GM21367 (cell line): Measurements from ENCODE around the gene STAT5B.
"Not testable (repeated sequence)": the region's sequence is repeated elsewhere in the genome, so short reads cannot be mapped to it uniquely, and the experiment has no call there.

ENCODE experiments used
- ATAC-seq: cut with Tn5 transposase; IDR thresholded peaks from one replicate; pipeline ENCODE4 v1.9.1; 2021; ENCODE audit not compliant: unreplicated experiment

STAT5B gene

GRCh38 chr17:42276359-42276608, at the start of gene STAT5B:
TSS of gene STAT5B (minus strand) at chr17:42276391. CDS start at chr17:42232127, 44,264 bp downstream.
- peak; percentile 33 for ATAC-seq

- ATAC-seq: no peak
Observed at GRCh38 chr17:42325026-42325425, 48.8 kb upstream of the STAT5B start.

DNA sequence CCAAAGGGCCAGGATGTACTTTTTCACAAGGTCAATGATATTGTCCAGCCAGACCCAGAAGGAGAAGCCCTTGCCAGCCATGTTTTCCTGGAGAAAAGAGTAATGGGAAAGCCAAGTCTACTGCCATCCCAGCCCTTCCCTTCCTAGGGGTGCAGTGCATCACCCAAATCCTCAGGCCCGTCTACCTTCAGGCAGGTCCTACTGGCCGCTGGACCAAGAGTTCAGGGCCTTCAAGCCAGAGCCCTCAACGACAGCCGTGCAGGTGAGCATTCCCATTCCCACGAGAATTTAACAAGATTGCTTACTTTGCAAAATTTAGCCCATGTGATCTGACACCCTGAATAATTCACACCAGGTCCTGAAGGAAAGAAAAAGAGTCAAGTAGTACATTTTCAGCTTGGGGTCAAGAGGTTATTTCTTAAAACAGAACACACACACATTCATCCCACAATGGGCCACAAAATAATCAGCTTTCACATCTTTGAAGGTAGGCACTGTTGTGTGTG, 47.1 kb upstream of the STAT5B start:
- no peak for ATAC-seq

GRCh38 chr17:42322382-42323267, 46.4 kb upstream of the STAT5B start:
- no peak for ATAC-seq

DNA sequence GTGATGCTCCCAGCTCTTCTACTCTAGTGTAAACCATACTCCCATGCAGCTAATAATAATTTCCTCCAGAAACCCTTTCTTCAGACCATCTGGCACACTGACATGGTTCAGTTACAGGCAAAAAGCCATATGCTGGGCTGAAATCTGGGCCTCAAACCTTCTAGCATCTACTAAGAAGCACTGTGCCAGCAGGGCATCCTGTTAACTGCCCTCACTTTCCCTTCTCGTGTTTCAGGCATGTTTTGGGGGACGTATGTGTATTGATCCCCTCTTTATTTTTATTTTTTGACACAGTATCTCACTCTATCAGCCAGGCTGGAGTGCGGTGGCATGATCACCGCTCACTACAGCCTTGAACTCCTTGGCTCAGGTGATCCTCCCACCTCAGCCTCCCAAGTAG, 45.4 kb upstream of the STAT5B start:
- no peak for ATAC-seq

- not testable (repeated sequence) for ATAC-seq
Observed at GRCh38 chr17:42317967-42318366, 41.8 kb upstream of the STAT5B start.

- ATAC-seq: no peak
Observed at GRCh38 chr17:42317266-42317845, 41.2 kb upstream of the STAT5B start.

GRCh38 chr17:42316755-42317154, 40.6 kb upstream of the STAT5B start:
- ATAC-seq: no peak

DNA sequence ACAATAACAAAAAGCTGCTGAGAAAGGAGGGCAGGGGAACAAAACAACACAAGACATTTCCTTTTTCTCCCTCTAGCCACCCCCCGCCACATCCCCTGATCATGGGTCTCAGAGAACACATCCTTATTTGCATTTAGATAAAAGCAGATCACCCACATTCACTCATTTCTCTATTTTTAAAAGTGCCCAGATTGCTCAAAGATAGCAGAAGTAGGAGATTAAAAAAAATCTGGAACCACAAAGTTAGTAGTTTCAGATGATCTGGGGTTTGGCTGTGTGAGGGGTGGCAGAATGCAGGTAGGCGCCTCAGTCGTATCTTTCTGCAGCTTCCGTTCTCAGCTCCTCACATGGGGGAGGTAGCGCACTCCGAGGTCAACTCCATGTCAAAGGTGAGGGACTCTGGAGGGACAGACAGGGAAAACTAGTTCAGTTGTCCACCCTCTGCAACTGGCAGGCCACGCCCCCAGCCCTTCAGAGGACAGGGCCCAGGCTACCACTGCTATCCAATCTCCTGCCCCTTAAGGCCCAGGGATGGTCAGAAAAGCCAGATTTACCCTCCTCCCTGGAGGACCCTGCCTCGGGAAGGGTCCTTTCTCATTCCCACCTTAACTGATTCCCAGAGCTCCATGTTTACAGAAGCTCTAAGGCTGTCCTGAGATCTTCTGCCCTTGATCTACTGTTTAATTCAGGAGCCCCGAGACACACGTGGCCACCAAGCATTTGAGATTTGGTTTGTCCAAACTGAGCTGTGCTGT, 39.4 kb upstream of the STAT5B start:
- ATAC-seq: no peak

DNA sequence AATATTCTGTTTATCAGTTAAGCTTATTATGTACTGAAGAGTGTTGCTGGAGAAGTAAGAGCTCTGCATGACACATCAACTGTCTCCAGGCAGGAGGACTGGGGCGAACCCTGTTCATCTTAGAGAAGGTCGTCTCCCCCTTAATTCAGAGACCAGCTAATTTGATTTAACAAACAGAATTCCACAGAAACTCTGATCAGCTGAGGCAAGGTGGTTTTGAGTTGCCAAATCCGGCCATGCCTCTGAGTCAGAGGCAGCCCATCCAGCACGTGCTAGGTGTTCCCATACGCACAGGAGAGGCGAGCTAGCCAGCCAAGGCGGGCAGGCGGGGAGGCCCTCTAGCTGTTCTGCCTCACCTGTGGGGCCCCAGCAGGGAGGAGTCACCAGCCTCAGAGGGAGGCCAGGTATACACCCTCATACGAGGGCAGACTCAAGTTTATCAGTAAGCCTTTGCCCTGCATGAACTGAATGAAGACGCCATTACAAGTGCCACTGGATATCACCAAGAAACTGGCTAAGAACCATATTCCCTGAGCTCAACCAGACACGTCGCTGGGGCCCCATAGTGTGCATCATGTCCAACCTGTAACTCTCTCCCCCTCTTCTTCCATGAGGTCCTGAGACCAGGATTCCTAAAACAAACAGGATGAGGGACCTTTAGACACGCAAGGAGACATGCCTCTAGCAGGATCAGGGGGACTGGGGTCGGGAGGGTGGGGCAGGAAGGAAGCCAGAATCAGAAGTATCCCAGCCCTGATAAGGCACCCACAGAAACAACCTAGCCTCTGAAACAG, 37.8 kb upstream of the STAT5B start:
- no peak for ATAC-seq

DNA sequence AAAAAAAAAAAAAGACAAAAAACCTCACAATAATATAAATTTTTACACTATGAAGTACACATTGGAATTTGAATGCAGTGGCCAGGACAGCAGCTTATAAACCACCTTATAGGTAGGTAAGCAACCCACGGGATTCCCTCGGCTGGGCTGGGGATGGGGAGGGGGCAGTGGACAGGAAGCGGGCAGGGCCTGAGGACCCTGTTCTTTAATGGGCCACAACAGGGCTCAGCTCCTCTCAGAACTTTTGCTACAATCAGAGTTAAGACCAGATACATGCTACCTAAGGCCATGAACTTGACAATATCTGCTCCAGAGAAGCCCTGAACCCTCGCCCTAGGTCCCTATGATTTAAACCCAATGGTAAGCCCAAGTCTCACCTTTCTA, 37.2 kb upstream of the STAT5B start:
- ATAC-seq: no peak

DNA sequence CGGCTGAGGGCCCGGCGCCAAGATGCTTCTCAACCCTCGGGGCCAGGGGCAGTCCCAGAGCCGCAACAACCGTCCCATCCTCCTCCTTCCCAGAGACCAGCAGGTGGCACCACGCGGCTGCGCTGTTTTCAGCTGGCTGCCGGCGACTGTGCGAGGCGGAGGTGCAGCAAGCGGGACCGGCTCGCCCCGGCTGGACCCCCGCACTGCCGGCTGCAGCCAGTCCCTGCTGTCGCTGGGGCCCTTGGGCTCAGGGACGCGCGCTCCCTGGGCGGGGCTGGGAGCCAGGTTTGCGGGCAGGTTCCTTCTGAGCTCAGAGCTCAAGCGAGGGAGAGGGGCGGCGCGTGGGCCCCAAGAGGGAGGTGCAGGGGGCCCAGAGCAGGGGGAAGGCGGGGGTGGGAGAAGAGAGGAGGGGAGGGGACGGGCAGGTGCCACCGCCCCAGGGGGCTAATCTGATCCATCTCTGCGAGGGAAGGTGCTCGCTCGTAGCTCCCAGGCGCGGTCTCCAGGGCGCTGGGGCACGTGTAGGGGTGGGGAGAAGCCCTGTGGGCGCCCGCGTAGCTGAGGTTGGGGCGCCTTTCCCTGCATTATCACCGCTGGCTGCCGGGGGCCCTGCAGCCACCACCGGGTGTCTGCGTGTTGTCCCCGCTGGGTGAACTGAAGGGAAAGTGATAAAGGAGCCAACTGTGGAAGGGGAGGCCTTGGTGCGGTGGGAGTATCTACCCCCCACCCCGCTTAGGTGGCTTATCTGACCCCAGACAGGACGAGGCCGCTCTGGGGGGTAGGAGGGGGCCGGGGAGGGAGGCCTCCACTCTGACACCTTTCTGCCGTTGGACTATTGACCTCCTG, 36.3 kb upstream of the STAT5B start:
- ATAC-seq: no peak

GRCh38 chr17:42312035-42312284, 35.8 kb upstream of the STAT5B start:
- no peak for ATAC-seq

GRCh38 chr17:42311240-42312034, 35.2 kb upstream of the STAT5B start:
- no peak for ATAC-seq

DNA sequence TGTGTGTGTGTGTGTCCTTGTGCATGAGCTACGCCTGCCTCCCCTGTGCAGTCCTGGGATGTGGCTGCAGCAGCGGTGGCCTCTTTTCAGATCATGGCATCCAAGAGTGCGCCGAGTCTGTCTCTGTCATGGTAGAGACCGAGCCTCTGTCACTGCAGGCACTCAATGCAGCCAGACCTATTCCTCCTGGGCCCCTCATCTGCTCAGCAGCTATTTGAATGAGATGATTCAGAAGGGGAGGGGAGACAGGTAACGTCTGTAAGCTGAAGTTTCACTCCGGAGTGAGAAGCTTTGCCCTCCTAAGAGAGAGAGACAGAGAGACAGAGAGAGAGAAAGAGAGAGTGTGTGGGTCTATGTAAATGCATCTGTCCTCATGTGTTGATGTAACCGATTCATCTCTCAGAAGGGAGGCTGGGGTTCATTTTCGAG, 34.6 kb upstream of the STAT5B start:
- ATAC-seq: no peak

GRCh38 chr17:42309986-42310786, 34.0 kb upstream of the STAT5B start:
- ATAC-seq: no peak

GRCh38 chr17:42309142-42309541, 33.0 kb upstream of the STAT5B start:
- ATAC-seq: no peak

- ATAC-seq: no peak
Observed at GRCh38 chr17:42308446-42308845, 32.3 kb upstream of the STAT5B start.
